Measurements from ENCODE around the gene POLDIP2.

POLDIP2 gene

DNA sequence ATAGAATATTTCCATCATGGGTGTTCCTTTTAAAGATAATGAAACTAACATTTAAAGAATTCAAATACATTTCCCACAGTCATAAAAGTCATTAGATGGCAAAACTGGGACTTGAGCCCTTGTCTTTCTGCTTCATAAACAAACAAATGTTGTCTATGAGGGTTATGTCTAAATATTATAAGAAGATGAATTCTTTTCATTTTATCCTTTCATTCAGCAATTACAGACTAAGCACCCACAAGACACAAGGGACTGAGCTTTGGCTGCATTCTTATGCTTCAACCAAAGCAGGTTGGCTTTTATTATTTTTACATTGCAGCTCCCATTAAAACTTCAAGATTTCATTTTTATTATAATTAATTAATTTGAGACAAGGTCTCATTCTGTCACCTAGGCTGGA lies 29.1 kb upstream of the POLDIP2 start:
- H3K36me3 ChIP-seq (ENCODE audit: insufficient read depth, low read length), result no peaks in the 10 kb centered on the region
- H4K20me1 ChIP-seq (ENCODE audit: insufficient read depth, low read length, poor library complexity, severe bottlenecking), result no peaks in the 10 kb centered on the region
- H3K4me3 ChIP-seq (ENCODE audit: low read length, poor library complexity, severe bottlenecking), result no peak overlapping the region
- no peaks in the 10 kb centered on the region for H3F3A ChIP-seq (ENCODE audit: low read depth)
- H3K4me2 ChIP-seq (ENCODE audit: low read depth, low read length, poor library complexity, severe bottlenecking), result peak overlapping the region; percentile 78
- H3K27me3 ChIP-seq (ENCODE audit: insufficient read depth, low read length, poor library complexity, severe bottlenecking), result no peaks in the 10 kb centered on the region
- no peak overlapping the region for H3K9ac ChIP-seq (ENCODE audit: low read depth, low read length, poor library complexity, severe bottlenecking)
- no peaks in the 10 kb centered on the region for H3K9me2 ChIP-seq (replicated peaks; ENCODE audit: low read depth, low read length)
- H3K79me2 ChIP-seq (ENCODE audit: insufficient read depth, low read length), result no peaks in the 10 kb centered on the region
- H3K4me1 ChIP-seq (ENCODE audit: insufficient read depth, low read length, poor library complexity, severe bottlenecking), result peaks cover 13% of the 10 kb centered on the region
- no peak for TF ChIP-seq CTCF (conservative IDR thresholded peaks at IDR 0.05; ENCODE audit: low read length)
- TF ChIP-seq EZH2phosphoT487 (IDR thresholded peaks at IDR 0.05; ENCODE audit: borderline replicate concordance), result no peak
- no peaks in the 10 kb centered on the region for H3K9me3 ChIP-seq (ENCODE audit: insufficient read depth, low read depth, low read length)
- H2AFZ ChIP-seq (ENCODE audit: low read length), result no peak overlapping the region

- peaks cover 13% of the 10 kb centered on the region for H3K4me1 ChIP-seq (ENCODE audit: insufficient read depth, low read length, poor library complexity, severe bottlenecking)
- H3K27me3 ChIP-seq (ENCODE audit: insufficient read depth, low read length, poor library complexity, severe bottlenecking), result no peaks in the 10 kb centered on the region
- H4K20me1 ChIP-seq (ENCODE audit: insufficient read depth, low read length, poor library complexity, severe bottlenecking), result no peaks in the 10 kb centered on the region
- peak overlapping the region; percentile 78 for H3K4me2 ChIP-seq (ENCODE audit: low read depth, low read length, poor library complexity, severe bottlenecking)
- no peaks in the 10 kb centered on the region for H3F3A ChIP-seq (ENCODE audit: low read depth)
- H3K79me2 ChIP-seq (ENCODE audit: insufficient read depth, low read length), result no peaks in the 10 kb centered on the region
- no peak for TF ChIP-seq EZH2phosphoT487 (IDR thresholded peaks at IDR 0.05; ENCODE audit: borderline replicate concordance)
- no peak for TF ChIP-seq CTCF (conservative IDR thresholded peaks at IDR 0.05; ENCODE audit: low read length)
- no peaks in the 10 kb centered on the region for H3K9me3 ChIP-seq (ENCODE audit: insufficient read depth, low read depth, low read length)
- no peaks in the 10 kb centered on the region for H3K9me2 ChIP-seq (replicated peaks; ENCODE audit: low read depth, low read length)
- H3K4me3 ChIP-seq (ENCODE audit: low read length, poor library complexity, severe bottlenecking), result peak overlapping the region; percentile 83
- H3K36me3 ChIP-seq (ENCODE audit: insufficient read depth, low read length), result no peaks in the 10 kb centered on the region
- peak overlapping the region; percentile 91 for H2AFZ ChIP-seq (ENCODE audit: low read length)
- peak overlapping the region; percentile 77 for H3K9ac ChIP-seq (ENCODE audit: low read depth, low read length, poor library complexity, severe bottlenecking)
Observed at GRCh38 chr17:28385406-28385805, 28.1 kb upstream of the POLDIP2 start.

DNA sequence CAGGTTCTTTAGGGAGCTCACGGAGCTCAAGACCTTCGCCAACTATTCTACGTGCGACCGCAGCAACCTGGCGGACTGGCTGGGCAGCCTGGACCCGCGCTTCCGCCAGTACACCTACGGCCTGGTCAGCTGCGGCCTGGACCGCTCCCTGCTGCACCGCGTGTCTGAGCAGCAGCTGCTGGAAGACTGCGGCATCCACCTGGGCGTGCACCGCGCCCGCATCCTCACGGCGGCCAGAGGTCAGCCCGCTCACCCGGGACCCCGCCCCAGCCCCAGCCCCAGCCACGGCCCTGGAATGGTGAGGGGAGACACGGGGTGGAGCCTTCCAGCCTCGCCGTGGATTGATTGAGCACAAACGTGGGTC lies 27.7 kb upstream of the POLDIP2 start:
- TF ChIP-seq EZH2phosphoT487 (IDR thresholded peaks at IDR 0.05; ENCODE audit: borderline replicate concordance) (no peak), CTCF (conservative IDR thresholded peaks at IDR 0.05; ENCODE audit: low read length) (no peak)
- Histone ChIP-seq H3K9me3 (ENCODE audit: insufficient read depth, low read depth, low read length) (no peaks in the 10 kb centered on the region), H3K9ac (ENCODE audit: low read depth, low read length, poor library complexity, severe bottlenecking) (peak overlapping the region; percentile 77), H3K36me3 (ENCODE audit: insufficient read depth, low read length) (no peaks in the 10 kb centered on the region), H3K79me2 (ENCODE audit: insufficient read depth, low read length) (no peaks in the 10 kb centered on the region), H4K20me1 (ENCODE audit: insufficient read depth, low read length, poor library complexity, severe bottlenecking) (no peaks in the 10 kb centered on the region), H3K4me3 (ENCODE audit: low read length, poor library complexity, severe bottlenecking) (peak overlapping the region; percentile 83), H3K27me3 (ENCODE audit: insufficient read depth, low read length, poor library complexity, severe bottlenecking) (no peaks in the 10 kb centered on the region), H3K4me2 (ENCODE audit: low read depth, low read length, poor library complexity, severe bottlenecking) (peak overlapping the region; percentile 78), H3K9me2 (replicated peaks; ENCODE audit: low read depth, low read length) (no peaks in the 10 kb centered on the region), H2AFZ (ENCODE audit: low read length) (peak overlapping the region; percentile 91), H3K4me1 (ENCODE audit: insufficient read depth, low read length, poor library complexity, severe bottlenecking) (peaks cover 13% of the 10 kb centered on the region), H3F3A (ENCODE audit: low read depth) (no peaks in the 10 kb centered on the region)
